HL-60 (cell line): ENCODE data around the gene ALG8.

ENCODE experiments used
- POLR2AphosphoS5 ChIP-seq: IDR thresholded peaks from 2 replicates; pipeline ENCODE4 v1.6.1; 2012; ENCODE audit warnings: low read depth
- TF ChIP-seq, protein P1 (sequence below): IDR thresholded peaks from one replicate; pipeline ENCODE4 v1.5.1; 2011; ENCODE audit warnings: low read length, control low read depth, inconsistent platforms; ENCODE audit not compliant: insufficient read depth
- TF ChIP-seq, protein P2 (sequence below): IDR thresholded peaks from 2 replicates; pipeline ENCODE4 v1.6.1; 2012; ENCODE audit warnings: low read depth; ENCODE audit not compliant: insufficient replicate concordance

GRCh38 chr11:78110830-78111229 is 28.6 kb downstream of the ALG8 start:
- TF ChIP-seq, protein P1, sequence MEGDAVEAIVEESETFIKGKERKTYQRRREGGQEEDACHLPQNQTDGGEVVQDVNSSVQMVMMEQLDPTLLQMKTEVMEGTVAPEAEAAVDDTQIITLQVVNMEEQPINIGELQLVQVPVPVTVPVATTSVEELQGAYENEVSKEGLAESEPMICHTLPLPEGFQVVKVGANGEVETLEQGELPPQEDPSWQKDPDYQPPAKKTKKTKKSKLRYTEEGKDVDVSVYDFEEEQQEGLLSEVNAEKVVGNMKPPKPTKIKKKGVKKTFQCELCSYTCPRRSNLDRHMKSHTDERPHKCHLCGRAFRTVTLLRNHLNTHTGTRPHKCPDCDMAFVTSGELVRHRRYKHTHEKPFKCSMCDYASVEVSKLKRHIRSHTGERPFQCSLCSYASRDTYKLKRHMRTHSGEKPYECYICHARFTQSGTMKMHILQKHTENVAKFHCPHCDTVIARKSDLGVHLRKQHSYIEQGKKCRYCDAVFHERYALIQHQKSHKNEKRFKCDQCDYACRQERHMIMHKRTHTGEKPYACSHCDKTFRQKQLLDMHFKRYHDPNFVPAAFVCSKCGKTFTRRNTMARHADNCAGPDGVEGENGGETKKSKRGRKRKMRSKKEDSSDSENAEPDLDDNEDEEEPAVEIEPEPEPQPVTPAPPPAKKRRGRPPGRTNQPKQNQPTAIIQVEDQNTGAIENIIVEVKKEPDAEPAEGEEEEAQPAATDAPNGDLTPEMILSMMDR = no peak
- TF ChIP-seq, protein P2, sequence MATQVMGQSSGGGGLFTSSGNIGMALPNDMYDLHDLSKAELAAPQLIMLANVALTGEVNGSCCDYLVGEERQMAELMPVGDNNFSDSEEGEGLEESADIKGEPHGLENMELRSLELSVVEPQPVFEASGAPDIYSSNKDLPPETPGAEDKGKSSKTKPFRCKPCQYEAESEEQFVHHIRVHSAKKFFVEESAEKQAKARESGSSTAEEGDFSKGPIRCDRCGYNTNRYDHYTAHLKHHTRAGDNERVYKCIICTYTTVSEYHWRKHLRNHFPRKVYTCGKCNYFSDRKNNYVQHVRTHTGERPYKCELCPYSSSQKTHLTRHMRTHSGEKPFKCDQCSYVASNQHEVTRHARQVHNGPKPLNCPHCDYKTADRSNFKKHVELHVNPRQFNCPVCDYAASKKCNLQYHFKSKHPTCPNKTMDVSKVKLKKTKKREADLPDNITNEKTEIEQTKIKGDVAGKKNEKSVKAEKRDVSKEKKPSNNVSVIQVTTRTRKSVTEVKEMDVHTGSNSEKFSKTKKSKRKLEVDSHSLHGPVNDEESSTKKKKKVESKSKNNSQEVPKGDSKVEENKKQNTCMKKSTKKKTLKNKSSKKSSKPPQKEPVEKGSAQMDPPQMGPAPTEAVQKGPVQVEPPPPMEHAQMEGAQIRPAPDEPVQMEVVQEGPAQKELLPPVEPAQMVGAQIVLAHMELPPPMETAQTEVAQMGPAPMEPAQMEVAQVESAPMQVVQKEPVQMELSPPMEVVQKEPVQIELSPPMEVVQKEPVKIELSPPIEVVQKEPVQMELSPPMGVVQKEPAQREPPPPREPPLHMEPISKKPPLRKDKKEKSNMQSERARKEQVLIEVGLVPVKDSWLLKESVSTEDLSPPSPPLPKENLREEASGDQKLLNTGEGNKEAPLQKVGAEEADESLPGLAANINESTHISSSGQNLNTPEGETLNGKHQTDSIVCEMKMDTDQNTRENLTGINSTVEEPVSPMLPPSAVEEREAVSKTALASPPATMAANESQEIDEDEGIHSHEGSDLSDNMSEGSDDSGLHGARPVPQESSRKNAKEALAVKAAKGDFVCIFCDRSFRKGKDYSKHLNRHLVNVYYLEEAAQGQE = no peak
- no peak for TF ChIP-seq POLR2AphosphoS5
